Measurements from ENCODE around the gene SH3PXD2A. TPM values are rescaled to one million over a fixed set of nuclear protein-coding genes. Genes with fewer than 3 reads are reported as not detected.

Gene SH3PXD2A
- total RNA-seq, 4 donors from 2014 or later = 9.4 to 20.6 (median 11.2) TPM

DNA sequence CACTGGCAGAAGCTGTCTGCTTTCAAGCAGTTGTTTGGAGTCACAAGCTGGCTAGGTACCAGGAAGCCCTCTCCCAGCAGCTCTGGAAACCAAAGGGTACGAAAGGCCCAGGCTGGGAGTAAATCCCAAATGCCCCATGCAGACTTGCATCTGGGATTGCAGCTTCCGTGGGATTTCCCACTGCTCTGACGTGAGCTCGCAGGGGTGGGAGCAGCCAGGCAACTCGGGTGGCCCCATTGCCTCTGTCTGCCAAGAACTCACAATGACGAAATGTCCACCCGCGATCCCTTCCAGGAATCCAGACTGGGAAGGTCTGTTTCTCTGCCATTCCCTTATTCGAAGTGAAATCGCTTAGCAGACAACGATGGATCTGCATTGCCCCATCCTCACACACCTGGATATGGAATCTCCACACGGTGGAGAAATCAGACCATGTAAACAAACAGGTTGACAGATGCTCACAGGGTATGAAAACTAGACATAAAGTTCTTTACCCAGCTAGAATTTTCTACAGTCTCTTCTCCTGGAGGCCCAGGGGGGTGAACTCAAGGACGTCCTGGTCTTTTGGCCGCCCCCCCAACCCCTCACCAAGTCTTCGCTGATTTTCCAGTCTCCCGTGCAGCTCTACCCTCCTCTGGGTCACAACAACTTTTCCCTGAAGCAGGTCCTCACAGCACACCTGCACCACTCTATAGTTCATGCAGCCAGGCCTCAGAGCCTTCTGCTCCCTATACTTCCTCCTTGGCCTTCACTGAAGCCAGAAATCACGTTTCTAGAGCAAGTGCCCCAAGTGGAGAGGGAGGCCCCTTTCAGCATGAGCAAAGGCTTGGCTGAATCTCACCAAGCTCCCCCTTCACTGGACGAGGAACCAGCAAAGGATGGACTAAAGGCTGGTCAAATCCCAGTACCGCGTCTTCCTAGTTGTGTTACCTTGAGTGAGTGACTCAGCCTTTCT is 20.0 kb downstream of the SH3PXD2A start:
- no peak for DNase-seq
- no peaks in the 10 kb centered on the region for H3K9me3 ChIP-seq
- no peak overlapping the region for H3K27ac ChIP-seq
- no peaks in the 10 kb centered on the region for H3K27me3 ChIP-seq
- 70 to 71% methylated on average over 19 to 20 of the region's 20 CpGs for WGBS, 2 donors
- TF ChIP-seq, protein P1, sequence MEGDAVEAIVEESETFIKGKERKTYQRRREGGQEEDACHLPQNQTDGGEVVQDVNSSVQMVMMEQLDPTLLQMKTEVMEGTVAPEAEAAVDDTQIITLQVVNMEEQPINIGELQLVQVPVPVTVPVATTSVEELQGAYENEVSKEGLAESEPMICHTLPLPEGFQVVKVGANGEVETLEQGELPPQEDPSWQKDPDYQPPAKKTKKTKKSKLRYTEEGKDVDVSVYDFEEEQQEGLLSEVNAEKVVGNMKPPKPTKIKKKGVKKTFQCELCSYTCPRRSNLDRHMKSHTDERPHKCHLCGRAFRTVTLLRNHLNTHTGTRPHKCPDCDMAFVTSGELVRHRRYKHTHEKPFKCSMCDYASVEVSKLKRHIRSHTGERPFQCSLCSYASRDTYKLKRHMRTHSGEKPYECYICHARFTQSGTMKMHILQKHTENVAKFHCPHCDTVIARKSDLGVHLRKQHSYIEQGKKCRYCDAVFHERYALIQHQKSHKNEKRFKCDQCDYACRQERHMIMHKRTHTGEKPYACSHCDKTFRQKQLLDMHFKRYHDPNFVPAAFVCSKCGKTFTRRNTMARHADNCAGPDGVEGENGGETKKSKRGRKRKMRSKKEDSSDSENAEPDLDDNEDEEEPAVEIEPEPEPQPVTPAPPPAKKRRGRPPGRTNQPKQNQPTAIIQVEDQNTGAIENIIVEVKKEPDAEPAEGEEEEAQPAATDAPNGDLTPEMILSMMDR (IDR thresholded peaks at IDR 0.05) = no peak
- no peak for TF ChIP-seq POLR2A (IDR thresholded peaks at IDR 0.05)
- H3K36me3 ChIP-seq = no peaks in the 10 kb centered on the region
- peaks cover 0 to 26% of the 10 kb centered on the region in 2 donors for H3K4me1 ChIP-seq
- intact Hi-C loops (cut with DNase I) = no loop called here
- no peak overlapping the region for H3K4me3 ChIP-seq (replicated peaks in 1 of 3)

DNA sequence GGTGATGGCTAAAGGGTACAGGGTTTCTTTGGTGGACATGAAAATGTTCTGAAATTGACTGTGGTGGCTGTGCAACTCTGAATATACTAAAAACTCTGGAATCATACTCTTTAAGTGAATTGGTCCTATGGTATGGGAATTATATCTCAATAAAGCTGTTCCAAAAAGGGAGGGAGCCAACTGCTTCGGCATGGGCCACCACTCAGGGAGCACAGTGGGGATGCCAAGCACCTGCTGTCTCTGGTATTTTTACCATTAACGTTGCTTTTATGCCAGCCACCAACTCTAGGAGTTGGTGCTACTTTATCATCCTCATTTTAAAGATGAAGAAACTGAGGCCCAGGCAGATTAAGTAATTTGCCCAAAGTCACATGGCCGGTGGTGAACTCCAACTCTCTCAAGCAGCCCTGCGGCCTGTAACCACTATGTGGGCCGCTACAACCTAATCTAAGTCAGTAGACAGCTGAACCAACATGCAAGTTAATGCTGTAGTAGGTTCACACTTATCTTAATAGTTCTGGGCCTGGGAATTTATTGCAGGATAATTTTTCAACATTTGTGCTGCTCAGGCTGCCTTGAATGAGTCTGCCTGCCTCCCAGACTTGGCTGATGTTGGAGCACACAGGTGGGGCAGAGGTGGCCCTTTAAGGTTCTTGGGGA is 20.8 kb downstream of the SH3PXD2A start:
- no peak for TF ChIP-seq POLR2A (IDR thresholded peaks at IDR 0.05)
- TF ChIP-seq, protein P1 (IDR thresholded peaks at IDR 0.05) = no peak
- Histone ChIP-seq H3K9me3 (no peaks in the 10 kb centered on the region), H3K4me1 (peaks cover 0 to 18% of the 10 kb centered on the region in 2 donors), H3K36me3 (no peaks in the 10 kb centered on the region), H3K4me3 (replicated peaks in 1 of 3) (no peak overlapping the region), H3K27me3 (no peaks in the 10 kb centered on the region), H3K27ac (peak overlapping the region in 2 of 3 donors; percentile 15 to 22)
- no peak for DNase-seq
- WGBS, 2 donors = 68 to 73% methylated on average over 5 of the region's 5 CpGs
- intact Hi-C loops (cut with DNase I) = no loop called here

DNA sequence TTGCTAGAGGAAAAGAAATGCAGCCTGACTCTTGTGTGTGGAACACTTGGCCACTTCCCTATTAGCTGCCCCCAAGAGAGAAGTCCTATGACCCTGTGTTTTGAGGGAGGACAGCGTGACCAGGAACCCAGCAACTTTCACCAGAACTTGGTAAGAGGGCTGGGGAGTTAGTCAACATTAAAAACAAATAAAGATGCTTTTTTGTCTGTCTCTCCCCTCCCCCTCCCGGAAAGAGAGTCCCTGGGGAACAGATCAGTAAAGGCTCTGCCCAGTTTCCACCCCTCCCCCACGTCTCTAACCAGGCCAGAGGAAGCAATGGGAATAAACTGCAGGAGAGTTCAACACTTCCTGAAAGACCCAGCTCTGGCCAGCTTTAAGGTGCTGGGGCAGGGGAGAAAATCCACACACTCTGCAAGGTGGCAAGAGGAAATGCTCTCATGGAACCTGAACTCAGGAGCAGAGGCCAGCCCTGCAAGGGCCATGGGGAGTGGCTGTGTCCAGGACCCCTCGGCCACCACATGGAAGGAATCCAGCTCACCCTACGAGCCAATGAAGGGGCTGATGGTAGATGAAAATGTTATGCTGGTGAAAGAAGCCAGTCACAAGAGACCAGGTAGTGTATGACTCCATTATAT is 21.5 kb downstream of the SH3PXD2A start:
- intact Hi-C loops (cut with DNase I) = no loop called here
- Histone ChIP-seq H3K27me3 (no peaks in the 10 kb centered on the region), H3K27ac (peak overlapping the region in 2 of 3 donors; percentile 15 to 22), H3K4me1 (peaks cover 0 to 23% of the 10 kb centered on the region in 2 donors), H3K9me3 (no peaks in the 10 kb centered on the region), H3K4me3 (replicated peaks in 1 of 3) (no peak overlapping the region), H3K36me3 (no peaks in the 10 kb centered on the region)
- peak in 1 of 2 donors; percentile 33 for DNase-seq
- 52 to 57% methylated on average over 3 to 5 of the region's 5 CpGs for WGBS, 2 donors
- TF ChIP-seq, protein P1 (IDR thresholded peaks at IDR 0.05) = no peak
- no peak for TF ChIP-seq POLR2A (IDR thresholded peaks at IDR 0.05)

DNA sequence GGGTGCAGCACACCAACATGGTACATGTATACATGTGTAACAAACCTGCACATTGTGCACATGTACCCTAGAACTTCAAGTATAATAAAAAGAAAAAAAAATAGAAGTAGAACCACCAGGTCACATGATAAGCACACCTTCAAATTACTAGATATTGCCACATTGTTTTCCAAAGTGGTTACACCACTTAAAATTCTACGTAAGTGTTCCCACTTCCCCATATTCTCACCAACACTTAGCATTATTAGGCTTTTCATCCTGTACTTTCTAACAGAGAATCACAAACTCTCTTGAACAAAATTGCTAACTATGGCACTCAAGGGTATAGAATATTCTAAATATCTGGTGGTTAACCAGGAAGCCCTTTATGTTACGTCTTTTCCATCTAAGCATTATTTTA is 22.6 kb downstream of the SH3PXD2A start:
- WGBS, 2 donors = 93 to 95% methylated on average over 2 of the region's 2 CpGs
- H3K4me3 ChIP-seq (replicated peaks in 1 of 3) = no peak overlapping the region
- no peak overlapping the region for H3K27ac ChIP-seq
- no peaks in the 10 kb centered on the region for H3K36me3 ChIP-seq
- intact Hi-C loops (cut with DNase I) = no loop called here
- TF ChIP-seq, protein P1 (IDR thresholded peaks at IDR 0.05) = no peak
- TF ChIP-seq POLR2A (IDR thresholded peaks at IDR 0.05) = no peak
- DNase-seq = no peak
- no peaks in the 10 kb centered on the region for H3K9me3 ChIP-seq
- no peaks in the 10 kb centered on the region for H3K27me3 ChIP-seq
- peaks cover 0 to 24% of the 10 kb centered on the region in 2 donors for H3K4me1 ChIP-seq
